Lung microvascular endothelial cell (primary cell): ENCODE data around the gene PRKG1. TPM values are rescaled to one million over a fixed set of nuclear protein-coding genes. Genes with fewer than 3 reads are reported as not detected.
"Not testable (repeated sequence)": the region's sequence is repeated elsewhere in the genome, so short reads cannot be mapped to it uniquely, and the experiment has no call there.

Experiments used
- DNase-seq, 2 donors: peaks; one replicate each; pipeline versions ENCODE4 v3.0.0 to v3.0.0-alpha.2; 2010; ENCODE audit warnings: low read depth in 2 of 2
- total RNA-seq: library from RNA; depleted of rRNA; stranded (reverse); fragments of >200 nt; gene quantifications from 2 replicates; pipeline ENCODE4 v1.2.1, GENCODE V29; 2014

PRKG1 gene
- total RNA-seq, 1 donor from 2014 or later, result 3.6 TPM

DNA sequence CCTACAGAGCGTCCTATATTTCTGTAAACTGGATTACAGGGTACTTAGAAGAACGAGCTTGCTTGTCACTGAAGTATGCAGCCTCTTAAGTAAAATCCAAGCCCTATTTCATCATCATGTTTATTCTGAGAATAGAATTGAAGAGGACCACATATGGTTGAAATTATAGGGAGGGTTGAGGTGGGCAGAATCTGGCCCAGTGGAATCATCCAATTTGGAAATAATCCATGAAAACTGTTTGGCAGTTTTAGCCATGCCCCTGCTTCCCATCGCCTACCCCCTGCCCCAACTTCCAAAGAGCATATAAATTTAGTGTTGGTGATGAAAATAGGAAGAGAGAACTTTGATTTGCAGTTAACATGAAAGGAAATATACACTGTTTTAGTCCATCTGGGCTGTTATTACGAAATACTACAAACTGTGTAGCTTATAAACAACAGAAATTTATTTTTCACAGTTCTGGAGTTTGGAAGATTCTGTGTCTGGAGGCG lies 150.4 kb downstream of the PRKG1 start:
- DNase-seq, result no peak

DNA sequence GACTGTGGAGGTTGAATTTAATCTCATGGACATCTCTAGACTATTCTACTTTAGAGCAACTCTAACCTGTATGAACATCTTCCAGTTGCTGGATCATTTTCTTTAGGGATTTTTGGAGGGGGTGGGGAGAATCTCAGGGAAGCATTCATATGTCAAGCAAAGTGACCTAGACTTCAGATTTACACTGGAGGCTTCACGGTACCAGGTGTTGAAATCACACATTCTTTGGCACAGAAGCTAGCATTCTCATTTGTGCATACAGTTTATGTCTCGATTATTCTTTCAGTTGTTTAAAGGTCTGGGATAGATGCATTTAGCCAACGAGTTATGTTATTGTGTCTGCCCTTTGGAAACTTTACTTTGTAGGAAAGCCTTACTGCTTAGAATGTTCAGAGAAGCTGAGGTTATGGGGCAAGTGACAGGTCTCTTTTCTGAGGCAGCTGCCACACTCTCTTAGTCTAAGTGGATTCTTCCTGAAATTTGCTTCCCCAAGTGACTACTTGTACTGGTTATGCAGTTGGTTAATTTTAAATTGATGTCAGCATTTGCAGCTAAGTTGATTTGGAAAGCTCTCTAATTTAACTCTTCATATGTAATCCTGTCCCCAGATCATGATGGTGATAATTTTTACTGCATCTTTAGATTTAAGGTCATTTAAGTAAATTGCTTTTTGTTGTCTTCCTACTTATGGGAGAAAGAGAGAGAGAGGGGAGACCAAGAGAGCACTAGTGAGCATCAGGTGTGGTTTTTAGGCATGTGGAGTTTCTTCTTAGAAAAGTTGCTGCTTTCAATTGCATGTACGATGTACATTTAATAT lies 153.8 kb downstream of the PRKG1 start:
- DNase-seq, result no peak

DNA sequence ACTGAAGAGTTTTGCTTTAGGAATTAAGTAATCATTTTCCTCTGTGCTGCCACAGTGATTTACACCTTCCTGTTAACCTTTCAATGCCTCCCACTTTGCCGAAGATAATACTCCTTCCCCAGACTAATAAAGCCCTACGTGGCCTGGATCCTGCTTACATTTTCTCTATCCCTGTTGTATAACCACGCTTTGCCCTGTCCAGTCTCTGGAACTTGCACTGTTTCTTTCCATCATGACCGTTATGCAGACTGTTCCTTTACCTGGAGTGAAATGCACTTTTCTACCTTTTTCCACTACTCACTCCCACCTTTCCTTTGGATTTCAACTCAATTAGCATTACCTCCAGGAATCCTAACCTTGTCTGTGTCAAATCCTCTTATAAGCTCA lies 154.4 kb downstream of the PRKG1 start:
- DNase-seq, result no peak

- no peak for DNase-seq
Observed at GRCh38 chr10:51230887-51231585, 156.7 kb downstream of the PRKG1 start.

DNA sequence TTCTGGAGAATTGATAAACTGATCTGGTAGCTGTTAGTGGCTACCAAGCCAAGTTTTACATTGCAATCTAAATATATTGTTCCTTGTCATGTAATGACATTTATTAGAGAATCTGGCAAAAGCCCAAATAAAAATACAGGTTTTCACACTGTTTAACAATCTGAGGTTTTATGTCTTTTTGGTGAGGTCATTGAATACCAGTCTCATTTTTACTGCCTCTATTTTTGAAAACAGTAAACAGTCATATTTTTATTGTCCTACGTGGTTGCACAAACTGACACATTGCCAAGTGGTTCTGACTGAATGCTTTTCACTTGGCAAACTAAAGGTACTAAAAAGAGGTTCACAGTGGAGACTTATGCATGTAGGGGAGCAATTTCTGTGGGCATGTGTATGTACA lies 157.5 kb downstream of the PRKG1 start:
- peak in 1 of 2 donors; percentile 20 for DNase-seq

- DNase-seq, result no peak
Observed at GRCh38 chr10:51233337-51234100, 159.2 kb downstream of the PRKG1 start.

- DNase-seq, result no peak
Observed at GRCh38 chr10:51235865-51236264, 161.6 kb downstream of the PRKG1 start.

DNA sequence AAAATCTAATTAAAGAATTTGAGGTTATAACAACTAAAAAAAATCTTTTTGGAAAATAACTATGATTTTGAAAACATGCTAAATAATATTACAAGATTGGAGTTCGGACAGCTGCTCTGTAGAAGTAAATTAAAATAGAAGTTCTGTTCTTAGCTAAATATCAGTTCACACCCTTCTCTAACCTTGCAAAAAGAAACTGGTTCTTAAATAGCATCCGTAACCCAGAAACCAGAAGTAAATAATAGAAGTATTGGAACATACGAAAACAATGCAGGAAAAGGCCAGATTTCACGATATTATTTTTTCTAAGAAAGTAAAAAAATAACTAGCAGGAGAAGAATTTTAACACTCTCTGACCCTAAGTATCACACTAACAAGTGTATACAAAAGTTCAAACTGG lies 164.7 kb downstream of the PRKG1 start:
- DNase-seq, result no peak

DNA sequence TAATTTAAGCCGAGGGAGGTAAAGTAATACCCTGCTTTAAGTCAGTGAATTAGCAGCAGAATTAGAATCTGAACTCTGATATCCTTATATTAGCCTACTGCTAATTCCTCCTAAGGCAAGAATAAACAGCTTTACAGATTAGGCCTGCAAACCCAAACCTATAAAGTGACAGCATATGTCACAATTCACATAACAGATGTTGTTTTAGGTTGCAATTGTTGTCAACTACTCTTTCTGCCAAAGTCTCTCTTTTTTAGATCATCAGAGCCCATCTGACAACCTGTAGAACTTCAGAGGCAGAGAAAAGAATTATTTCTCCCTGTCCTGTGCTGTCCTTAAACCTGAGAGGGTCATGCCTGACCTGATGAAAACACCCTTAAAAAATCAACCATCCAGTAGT lies 167.2 kb downstream of the PRKG1 start:
- DNase-seq, result no peak

- DNase-seq, result no peak
Observed at GRCh38 chr10:51242393-51242792, 168.1 kb downstream of the PRKG1 start.

DNA sequence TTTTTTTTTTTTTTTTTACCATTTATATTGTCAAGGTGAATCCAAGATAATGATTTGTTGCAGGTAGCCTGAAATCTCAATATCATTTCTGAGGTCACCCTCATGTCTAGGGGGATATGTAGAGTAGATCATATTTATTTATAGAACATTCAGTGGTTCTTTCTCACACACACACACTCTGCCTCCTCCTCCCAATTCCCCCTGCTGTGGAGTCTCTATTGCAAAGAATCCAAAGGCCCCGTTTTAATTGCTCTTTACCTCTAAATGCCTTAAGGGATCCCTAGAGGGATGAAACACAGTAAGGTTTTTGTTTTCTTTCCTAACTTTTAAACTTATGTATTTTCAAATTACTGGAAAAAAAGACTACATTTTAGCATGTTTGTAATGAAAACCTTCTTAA lies 170.0 kb downstream of the PRKG1 start:
- DNase-seq, result peak in 1 of 2 donors; percentile 10

- DNase-seq, result peak; percentile 8 to 82
Observed at GRCh38 chr10:51244748-51245490, 170.6 kb downstream of the PRKG1 start.

- DNase-seq, result peak in 1 of 2 donors; percentile 92
Observed at GRCh38 chr10:51246156-51246555, 171.9 kb downstream of the PRKG1 start.

DNA sequence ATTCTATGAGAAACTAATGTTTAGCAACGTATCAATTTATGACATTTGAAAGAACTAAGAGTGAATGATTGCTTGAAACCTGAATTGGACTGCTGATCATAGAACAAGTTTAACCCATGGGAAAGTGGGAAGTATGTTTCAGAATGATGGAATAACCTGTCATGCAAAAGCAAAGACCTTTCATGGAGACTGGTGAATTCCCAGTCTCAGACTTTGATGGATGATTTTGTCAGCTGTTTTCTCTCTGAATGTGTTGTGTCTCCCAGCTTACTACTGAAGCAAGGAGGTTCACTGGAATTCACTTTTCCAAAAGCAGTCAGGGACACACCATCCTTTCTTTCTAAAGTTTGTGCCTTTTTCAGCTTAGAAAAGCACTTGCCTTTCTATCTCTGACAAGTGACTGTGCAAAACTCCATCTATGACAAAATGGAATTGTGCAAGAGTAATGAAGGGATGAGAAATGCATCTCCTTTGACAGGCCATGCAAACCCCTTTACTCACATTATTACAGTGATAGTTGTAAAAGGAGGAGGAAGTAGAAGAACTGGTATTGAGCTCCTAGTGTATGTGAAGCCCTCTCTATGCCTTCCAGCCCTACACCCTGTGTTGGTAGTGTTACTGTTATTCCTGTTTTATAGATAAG lies 176.1 kb downstream of the PRKG1 start:
- no peak for DNase-seq

DNA sequence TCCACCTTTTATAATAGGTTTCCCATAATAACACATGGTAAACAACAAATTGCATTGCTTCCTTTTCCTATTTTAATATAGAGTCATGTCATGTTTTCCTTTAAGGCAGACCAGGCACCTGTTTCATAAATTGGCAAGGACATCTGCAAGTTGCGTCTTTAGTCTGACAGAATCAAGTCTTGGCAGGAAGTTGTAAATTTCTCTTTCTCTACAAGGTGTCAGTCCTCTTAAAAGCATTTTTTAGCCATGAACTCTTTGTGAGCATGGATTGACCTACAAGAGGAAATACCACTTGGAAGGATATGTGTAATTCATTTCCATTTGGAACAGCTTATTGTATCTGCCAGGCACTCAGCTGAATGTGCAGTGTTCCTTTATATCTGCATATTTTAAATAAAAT lies 176.8 kb downstream of the PRKG1 start:
- peak; percentile 34 to 51 for DNase-seq

- DNase-seq, result peak in 1 of 2 donors; percentile 23
Observed at GRCh38 chr10:51255381-51255780, 181.1 kb downstream of the PRKG1 start.

DNA sequence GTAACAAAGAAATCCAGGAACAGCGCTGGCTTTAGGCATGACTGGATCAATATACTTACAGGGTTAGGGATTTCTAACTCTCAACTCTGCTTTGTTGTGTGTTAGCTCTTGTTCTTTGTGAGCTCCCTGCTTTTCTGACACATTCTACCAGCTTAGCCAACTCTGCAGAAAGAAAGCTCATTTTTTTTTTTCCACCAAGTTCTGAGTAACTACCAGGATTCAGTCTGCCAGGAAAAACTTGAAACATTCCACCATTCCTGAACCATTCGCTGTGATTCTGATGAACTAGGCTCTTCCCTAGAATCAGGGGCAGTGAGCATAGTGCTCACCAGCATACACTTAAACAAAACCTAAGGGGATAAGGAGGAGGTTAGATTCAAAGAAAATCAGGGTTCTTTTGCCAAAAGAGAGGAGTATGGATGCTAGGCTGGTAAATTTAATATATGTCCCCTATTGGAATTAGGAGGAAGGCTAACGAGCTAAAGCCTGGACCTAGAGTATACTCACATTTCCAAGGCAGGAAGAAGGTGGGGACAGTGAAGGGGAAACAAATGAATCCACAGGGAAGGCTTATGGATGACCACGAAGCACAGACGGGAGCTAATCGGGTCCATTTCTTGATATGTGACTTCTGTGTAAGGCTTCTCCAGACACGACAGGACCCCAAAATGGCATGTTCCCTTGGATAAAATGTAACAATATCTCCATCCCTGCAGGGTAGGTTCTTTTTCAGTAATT lies 183.4 kb downstream of the PRKG1 start:
- DNase-seq, result no peak

- no peak for DNase-seq
Observed at GRCh38 chr10:51260376-51260775, 186.1 kb downstream of the PRKG1 start.

DNA sequence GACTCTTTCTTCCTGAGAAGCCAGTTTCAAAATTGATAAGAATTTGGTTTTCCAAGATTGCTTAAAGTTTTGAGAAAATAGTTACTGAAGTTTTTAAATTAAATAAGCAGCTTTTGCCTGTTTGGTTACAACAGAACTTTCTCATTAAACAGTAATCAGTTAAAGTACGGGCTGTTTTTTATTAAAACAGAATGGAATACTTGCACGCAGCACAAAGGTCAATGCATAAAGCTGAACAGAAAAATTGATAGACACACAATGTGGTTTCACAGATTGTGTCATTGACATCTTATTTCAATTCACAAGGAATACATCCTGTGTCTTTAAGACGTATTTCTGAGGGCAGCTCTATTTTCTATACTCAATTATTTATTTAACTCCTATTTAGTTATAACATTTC lies 192.2 kb downstream of the PRKG1 start:
- DNase-seq, result no peak

- not testable (repeated sequence) for DNase-seq
Observed at GRCh38 chr10:51267980-51268570, 193.8 kb downstream of the PRKG1 start.
